GM19455 (cell line): ENCODE results near the gene SLC25A44.
"Not testable (repeated sequence)": the region's sequence is repeated elsewhere in the genome, so short reads cannot be mapped to it uniquely, and the experiment has no call there.

ENCODE experiments used
- ATAC-seq: cut with Tn5 transposase; IDR thresholded peaks from one replicate; pipeline ENCODE4 v1.9.1; 2021; ENCODE audit not compliant: unreplicated experiment

Gene SLC25A44

GRCh38 chr1:156162430-156163037 is 31.4 kb upstream of the SLC25A44 start:
- no peak for ATAC-seq

GRCh38 chr1:156163712-156164111 is 30.2 kb upstream of the SLC25A44 start:
- no peak for ATAC-seq

GRCh38 chr1:156164125-156164831 is 29.6 kb upstream of the SLC25A44 start:
- ATAC-seq: no peak

- no peak for ATAC-seq
These were observed 28.8 kb upstream of the SLC25A44 start for GRCh38 chr1:156165083-156165482.

GRCh38 chr1:156167536-156167935 is 26.4 kb upstream of the SLC25A44 start:
- no peak for ATAC-seq

GRCh38 chr1:156172696-156173470 is 21.0 kb upstream of the SLC25A44 start:
- no peak for ATAC-seq

GRCh38 chr1:156176610-156177210 is 17.2 kb upstream of the SLC25A44 start:
- ATAC-seq: no peak

GRCh38 chr1:156177919-156178654 is 15.8 kb upstream of the SLC25A44 start:
- ATAC-seq: no peak

GRCh38 chr1:156180471-156180870 is 13.4 kb upstream of the SLC25A44 start:
- no peak for ATAC-seq

GRCh38 chr1:156181391-156181924 is 12.4 kb upstream of the SLC25A44 start:
- ATAC-seq: not testable (repeated sequence)

- not testable (repeated sequence) for ATAC-seq
These were observed 11.7 kb upstream of the SLC25A44 start for GRCh38 chr1:156182010-156182779.

- ATAC-seq: not testable (repeated sequence)
These were observed 7.3 kb upstream of the SLC25A44 start for GRCh38 chr1:156186347-156187177.

- not testable (repeated sequence) for ATAC-seq
These were observed 3.6 kb upstream of the SLC25A44 start for GRCh38 chr1:156190265-156190664.

GRCh38 chr1:156191292-156191964 is 2.5 kb upstream of the SLC25A44 start:
- ATAC-seq: no peak

- no peak for ATAC-seq
These were observed 756 bp upstream of the SLC25A44 start for GRCh38 chr1:156193208-156193487.

- ATAC-seq: peak; percentile 3
These were observed 372 bp downstream of the SLC25A44 start for GRCh38 chr1:156194300-156194652.

GRCh38 chr1:156195853-156196252 is 1.9 kb downstream of the SLC25A44 start:
- ATAC-seq: no peak

GRCh38 chr1:156196445-156196844 is 2.5 kb downstream of the SLC25A44 start:
- ATAC-seq: no peak
